ENCODE data around the gene MLEC.

GRCh38 chr12:120741476-120742421 is 54.8 kb downstream of the MLEC start:
- TF ChIP-seq POLR2A (IDR thresholded peaks at IDR 0.05; ENCODE audit: low read depth, low read length), result no peak
- TF ChIP-seq POLR2AphosphoS5 (IDR thresholded peaks at IDR 0.05; ENCODE audit: low read depth, low read length), result no peak
- TF ChIP-seq TAF1 (IDR thresholded peaks at IDR 0.05; ENCODE audit: borderline replicate concordance, low read depth, low read length), result no peak
